ENCODE measurements around the gene APLN.

- no peak for TF ChIP-seq SPI1 (IDR thresholded peaks at IDR 0.05; ENCODE audit: borderline replicate concordance, low read depth)
- TF ChIP-seq REST (IDR thresholded peaks at IDR 0.05; ENCODE audit: insufficient replicate concordance, low read depth), result no peak
- TF ChIP-seq CTCF (IDR thresholded peaks at IDR 0.05; ENCODE audit: insufficient read depth, low read length), result no peak
- no peak for TF ChIP-seq GABPA (IDR thresholded peaks at IDR 0.05; ENCODE audit: low read depth)
- no peak for TF ChIP-seq POLR2AphosphoS5 (IDR thresholded peaks at IDR 0.05; ENCODE audit: low read depth)
These were observed 3.7 kb upstream of the APLN start for GRCh38 chrX:129658429-129658828.
